ENCODE measurements around the gene CADPS. TPM values are rescaled to one million over a fixed set of nuclear protein-coding genes. Genes with fewer than 3 reads are reported as not detected.

CADPS gene
- polyA plus RNA-seq, 1 donor from 2014 or later = 118 TPM

DNA sequence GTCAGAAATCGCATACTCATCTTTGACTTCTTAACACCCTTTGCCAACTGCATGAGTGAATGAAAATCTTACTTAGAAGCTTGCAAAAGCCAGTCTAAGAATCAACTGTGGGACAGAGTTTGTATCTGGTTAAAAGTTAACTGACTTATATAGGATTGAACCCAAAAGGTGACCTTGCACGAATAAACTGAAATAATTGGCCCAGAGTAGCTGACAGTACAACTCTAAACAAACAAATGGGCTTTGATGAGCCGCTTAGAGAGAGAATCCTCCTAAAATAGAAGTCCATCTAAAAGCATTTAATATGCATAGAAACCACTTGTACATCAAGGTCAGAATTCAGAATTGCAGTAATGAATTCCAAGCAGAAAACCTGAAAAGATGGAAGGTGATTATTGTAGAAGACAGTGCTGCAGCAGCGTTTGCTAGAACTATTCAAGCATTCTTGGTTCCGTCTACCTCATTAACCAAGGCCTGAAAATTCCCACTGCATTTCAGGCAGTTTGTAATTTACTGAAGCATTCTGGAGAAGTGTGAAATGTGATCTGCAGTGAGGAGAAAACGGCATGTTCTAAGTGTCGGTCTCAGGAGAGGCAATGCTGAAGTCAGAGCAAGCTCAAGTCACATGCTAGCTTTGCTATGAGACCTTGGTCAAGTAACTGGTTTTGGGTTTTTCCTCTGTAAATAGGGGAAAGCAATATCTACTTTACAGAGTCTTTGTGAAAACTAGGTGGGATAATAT is 103.7 kb downstream of the CADPS start:
- Histone ChIP-seq H3K27ac (ENCODE audit: low read length) (no peak overlapping the region), H3K9me2 (ENCODE audit: insufficient read depth, low read length) (no peaks in the 10 kb centered on the region), H3K79me2 (replicated peaks; ENCODE audit: insufficient read depth, low read length) (no peaks in the 10 kb centered on the region), H3K4me2 (ENCODE audit: low read length) (no peak overlapping the region), H2AFZ (ENCODE audit: low read depth, low read length) (no peak overlapping the region), H3F3A (ENCODE audit: insufficient read depth, low read length, poor library complexity, severe bottlenecking) (no peaks in the 10 kb centered on the region), H3K27me3 (ENCODE audit: insufficient read depth, low read depth, low read length) (no peaks in the 10 kb centered on the region), H3K36me3 (ENCODE audit: insufficient read depth, low read length) (no peaks in the 10 kb centered on the region), H3K9ac (ENCODE audit: low read length) (no peak overlapping the region), H3K9me3 (ENCODE audit: low read length) (no peaks in the 10 kb centered on the region), H4K20me1 (ENCODE audit: insufficient read depth) (no peaks in the 10 kb centered on the region), H3K4me3 (ENCODE audit: low read length) (no peak overlapping the region)
- TF ChIP-seq POLR2AphosphoS5 (IDR thresholded peaks at IDR 0.05) (no peak), SMC3 (conservative IDR thresholded peaks at IDR 0.05; ENCODE audit: poor library complexity) (no peak), TAF1 (IDR thresholded peaks at IDR 0.05; ENCODE audit: low read depth) (no peak), MXI1 (conservative IDR thresholded peaks at IDR 0.05; ENCODE audit: poor library complexity, severe bottlenecking) (no peak), RAD21 (conservative IDR thresholded peaks at IDR 0.05) (no peak), EZH2 (IDR thresholded peaks at IDR 0.05; ENCODE audit: borderline replicate concordance, insufficient read depth, low read length, poor library complexity, severe bottlenecking) (no peak), EP300 (conservative IDR thresholded peaks at IDR 0.05; ENCODE audit: poor library complexity, severe bottlenecking) (no peak)
- TF ChIP-seq, protein P1, sequence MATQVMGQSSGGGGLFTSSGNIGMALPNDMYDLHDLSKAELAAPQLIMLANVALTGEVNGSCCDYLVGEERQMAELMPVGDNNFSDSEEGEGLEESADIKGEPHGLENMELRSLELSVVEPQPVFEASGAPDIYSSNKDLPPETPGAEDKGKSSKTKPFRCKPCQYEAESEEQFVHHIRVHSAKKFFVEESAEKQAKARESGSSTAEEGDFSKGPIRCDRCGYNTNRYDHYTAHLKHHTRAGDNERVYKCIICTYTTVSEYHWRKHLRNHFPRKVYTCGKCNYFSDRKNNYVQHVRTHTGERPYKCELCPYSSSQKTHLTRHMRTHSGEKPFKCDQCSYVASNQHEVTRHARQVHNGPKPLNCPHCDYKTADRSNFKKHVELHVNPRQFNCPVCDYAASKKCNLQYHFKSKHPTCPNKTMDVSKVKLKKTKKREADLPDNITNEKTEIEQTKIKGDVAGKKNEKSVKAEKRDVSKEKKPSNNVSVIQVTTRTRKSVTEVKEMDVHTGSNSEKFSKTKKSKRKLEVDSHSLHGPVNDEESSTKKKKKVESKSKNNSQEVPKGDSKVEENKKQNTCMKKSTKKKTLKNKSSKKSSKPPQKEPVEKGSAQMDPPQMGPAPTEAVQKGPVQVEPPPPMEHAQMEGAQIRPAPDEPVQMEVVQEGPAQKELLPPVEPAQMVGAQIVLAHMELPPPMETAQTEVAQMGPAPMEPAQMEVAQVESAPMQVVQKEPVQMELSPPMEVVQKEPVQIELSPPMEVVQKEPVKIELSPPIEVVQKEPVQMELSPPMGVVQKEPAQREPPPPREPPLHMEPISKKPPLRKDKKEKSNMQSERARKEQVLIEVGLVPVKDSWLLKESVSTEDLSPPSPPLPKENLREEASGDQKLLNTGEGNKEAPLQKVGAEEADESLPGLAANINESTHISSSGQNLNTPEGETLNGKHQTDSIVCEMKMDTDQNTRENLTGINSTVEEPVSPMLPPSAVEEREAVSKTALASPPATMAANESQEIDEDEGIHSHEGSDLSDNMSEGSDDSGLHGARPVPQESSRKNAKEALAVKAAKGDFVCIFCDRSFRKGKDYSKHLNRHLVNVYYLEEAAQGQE (IDR thresholded peaks at IDR 0.05; ENCODE audit: borderline replicate concordance) = no peak
- TF ChIP-seq, protein P2, sequence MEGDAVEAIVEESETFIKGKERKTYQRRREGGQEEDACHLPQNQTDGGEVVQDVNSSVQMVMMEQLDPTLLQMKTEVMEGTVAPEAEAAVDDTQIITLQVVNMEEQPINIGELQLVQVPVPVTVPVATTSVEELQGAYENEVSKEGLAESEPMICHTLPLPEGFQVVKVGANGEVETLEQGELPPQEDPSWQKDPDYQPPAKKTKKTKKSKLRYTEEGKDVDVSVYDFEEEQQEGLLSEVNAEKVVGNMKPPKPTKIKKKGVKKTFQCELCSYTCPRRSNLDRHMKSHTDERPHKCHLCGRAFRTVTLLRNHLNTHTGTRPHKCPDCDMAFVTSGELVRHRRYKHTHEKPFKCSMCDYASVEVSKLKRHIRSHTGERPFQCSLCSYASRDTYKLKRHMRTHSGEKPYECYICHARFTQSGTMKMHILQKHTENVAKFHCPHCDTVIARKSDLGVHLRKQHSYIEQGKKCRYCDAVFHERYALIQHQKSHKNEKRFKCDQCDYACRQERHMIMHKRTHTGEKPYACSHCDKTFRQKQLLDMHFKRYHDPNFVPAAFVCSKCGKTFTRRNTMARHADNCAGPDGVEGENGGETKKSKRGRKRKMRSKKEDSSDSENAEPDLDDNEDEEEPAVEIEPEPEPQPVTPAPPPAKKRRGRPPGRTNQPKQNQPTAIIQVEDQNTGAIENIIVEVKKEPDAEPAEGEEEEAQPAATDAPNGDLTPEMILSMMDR (IDR thresholded peaks at IDR 0.05; ENCODE audit: poor library complexity, severe bottlenecking) = no peak

DNA sequence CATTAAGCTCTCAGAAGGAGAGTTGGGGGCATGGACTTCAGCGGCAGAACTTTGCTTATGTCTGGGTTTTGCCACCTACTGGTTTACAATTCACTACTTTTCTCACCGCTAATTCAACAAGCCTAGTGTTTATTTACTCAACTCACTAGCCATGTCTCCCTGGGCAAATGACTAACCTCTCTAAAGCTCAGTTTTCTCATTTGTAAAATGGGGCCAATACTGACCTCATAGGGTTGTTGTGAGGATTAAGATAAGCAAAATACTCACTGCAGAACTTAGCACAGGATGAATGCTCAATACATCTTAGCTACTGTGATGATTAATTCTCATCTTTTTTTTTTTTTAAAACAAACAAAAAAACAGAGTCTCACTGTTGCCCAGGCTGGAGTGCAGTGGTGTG is 106.3 kb downstream of the CADPS start:
- no peaks in the 10 kb centered on the region for H3K27me3 ChIP-seq (ENCODE audit: insufficient read depth, low read depth, low read length)
- TF ChIP-seq SMC3 (conservative IDR thresholded peaks at IDR 0.05; ENCODE audit: poor library complexity) = no peak
- TF ChIP-seq POLR2AphosphoS5 (IDR thresholded peaks at IDR 0.05) = no peak
- TF ChIP-seq EP300 (conservative IDR thresholded peaks at IDR 0.05; ENCODE audit: poor library complexity, severe bottlenecking) = no peak
- TF ChIP-seq TAF1 (IDR thresholded peaks at IDR 0.05; ENCODE audit: low read depth) = no peak
- TF ChIP-seq RAD21 (conservative IDR thresholded peaks at IDR 0.05) = no peak
- TF ChIP-seq EZH2 (IDR thresholded peaks at IDR 0.05; ENCODE audit: borderline replicate concordance, insufficient read depth, low read length, poor library complexity, severe bottlenecking) = no peak
- no peak for TF ChIP-seq MXI1 (conservative IDR thresholded peaks at IDR 0.05; ENCODE audit: poor library complexity, severe bottlenecking)
- TF ChIP-seq, protein P2 (IDR thresholded peaks at IDR 0.05; ENCODE audit: poor library complexity, severe bottlenecking) = no peak
- TF ChIP-seq, protein P1 (IDR thresholded peaks at IDR 0.05; ENCODE audit: borderline replicate concordance) = no peak

More for the DNA sequence above, 106.3 kb downstream of the CADPS start:
- Histone ChIP-seq H3K4me2 (ENCODE audit: low read length) (no peak overlapping the region), H3K4me3 (ENCODE audit: low read length) (no peak overlapping the region), H2AFZ (ENCODE audit: low read depth, low read length) (no peak overlapping the region), H4K20me1 (ENCODE audit: insufficient read depth) (no peaks in the 10 kb centered on the region), H3K79me2 (replicated peaks; ENCODE audit: insufficient read depth, low read length) (no peaks in the 10 kb centered on the region), H3K9me3 (ENCODE audit: low read length) (no peaks in the 10 kb centered on the region), H3F3A (ENCODE audit: insufficient read depth, low read length, poor library complexity, severe bottlenecking) (no peaks in the 10 kb centered on the region), H3K36me3 (ENCODE audit: insufficient read depth, low read length) (no peaks in the 10 kb centered on the region), H3K9me2 (ENCODE audit: insufficient read depth, low read length) (no peaks in the 10 kb centered on the region), H3K9ac (ENCODE audit: low read length) (no peak overlapping the region), H3K27ac (ENCODE audit: low read length) (no peak overlapping the region)

Data from neural cell (in vitro differentiated cells).